ENCODE results near the gene BARD1.
"Not testable (repeated sequence)": the region's sequence is repeated elsewhere in the genome, so short reads cannot be mapped to it uniquely, and the experiment has no call there.

The BARD1 gene

DNA sequence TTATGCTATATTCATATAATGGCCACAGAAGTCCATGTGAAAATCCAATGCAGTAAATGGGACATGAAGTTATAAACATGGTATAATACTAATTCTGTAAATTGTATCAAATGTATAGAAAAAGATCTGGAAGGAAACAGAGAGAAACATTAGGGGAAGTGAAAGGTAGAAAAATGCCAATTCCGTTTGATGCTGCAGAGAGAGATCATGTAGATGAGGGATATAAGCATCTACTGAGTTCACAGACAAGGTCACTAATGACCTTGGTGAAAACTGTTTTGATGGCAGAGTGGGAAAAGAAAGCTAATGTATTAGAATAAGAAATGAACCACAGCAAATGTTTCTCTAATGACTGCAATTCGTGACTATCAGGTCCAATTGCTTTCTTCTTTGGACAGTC lies 56.0 kb downstream of the BARD1 start:
- DNase-seq = no peak

- no peak for DNase-seq
These were observed 59.0 kb downstream of the BARD1 start for GRCh38 chr2:214750529-214750928.

- DNase-seq = no peak
These were observed 61.5 kb downstream of the BARD1 start for GRCh38 chr2:214747992-214748391.

DNA sequence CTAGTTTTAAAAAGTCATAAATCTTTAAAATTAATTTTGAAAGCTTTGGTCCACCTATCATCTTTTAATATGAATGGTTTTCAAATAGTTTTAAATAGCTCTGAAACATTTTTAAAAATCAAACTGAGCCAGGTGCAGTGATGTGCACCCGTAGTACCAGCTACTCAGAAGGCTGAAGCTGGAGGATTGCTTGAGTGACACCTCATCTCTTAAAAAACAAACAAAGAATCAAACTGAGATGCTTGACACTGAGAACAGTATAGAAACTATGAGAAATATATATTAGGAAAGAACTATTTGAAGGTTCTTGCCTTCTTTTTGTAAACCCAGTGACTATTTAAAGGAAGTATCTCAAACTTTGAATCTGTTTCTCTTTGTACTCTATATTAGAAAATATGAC lies 67.4 kb downstream of the BARD1 start:
- DNase-seq = no peak

DNA sequence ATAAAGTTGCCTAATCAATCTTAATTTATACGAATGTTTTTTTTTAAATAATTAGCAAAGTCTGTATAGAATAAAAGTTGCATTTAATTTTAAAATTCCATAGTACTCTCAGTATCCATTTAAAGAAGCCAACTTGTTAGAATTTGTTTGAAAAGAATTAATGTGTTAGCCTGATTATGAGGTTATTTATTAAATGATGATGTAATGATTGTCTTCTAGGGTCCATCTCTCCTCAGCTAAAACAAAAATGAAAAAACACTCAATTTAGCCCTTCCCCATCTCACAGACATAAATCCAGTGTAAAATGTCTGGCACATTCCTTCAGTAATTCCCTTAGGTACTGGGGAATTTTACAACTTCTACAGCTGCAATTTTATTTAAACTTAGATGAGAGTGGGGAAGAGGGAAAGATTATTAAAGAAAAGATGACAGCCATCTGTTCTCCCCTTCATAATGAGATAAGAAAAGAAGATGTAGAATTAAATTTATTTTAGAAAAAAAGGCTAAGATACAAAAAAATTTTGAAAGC lies 68.6 kb downstream of the BARD1 start:
- DNase-seq = no peak

- DNase-seq = no peak
These were observed 72.3 kb downstream of the BARD1 start for GRCh38 chr2:214737188-214737587.

- DNase-seq = no peak
These were observed 78.6 kb downstream of the BARD1 start for GRCh38 chr2:214730800-214731407.

GRCh38 chr2:214730248-214730647 lies 79.2 kb downstream of the BARD1 start:
- DNase-seq = no peak

GRCh38 chr2:214724741-214725140 lies 84.7 kb downstream of the BARD1 start:
- no peak for DNase-seq

- DNase-seq = not testable (repeated sequence)
These were observed 91.6 kb downstream of the BARD1 start for GRCh38 chr2:214717837-214718236.

GRCh38 chr2:214716811-214717560 lies 92.5 kb downstream of the BARD1 start:
- no peak for DNase-seq

GRCh38 chr2:214715025-214715424 lies 94.5 kb downstream of the BARD1 start:
- DNase-seq = no peak

- DNase-seq = no peak
These were observed 96.2 kb downstream of the BARD1 start for GRCh38 chr2:214713080-214713830.

- DNase-seq = no peak
These were observed 98.8 kb downstream of the BARD1 start for GRCh38 chr2:214710729-214711128.

GRCh38 chr2:214706986-214707385 lies 102.5 kb downstream of the BARD1 start:
- no peak for DNase-seq

DNA sequence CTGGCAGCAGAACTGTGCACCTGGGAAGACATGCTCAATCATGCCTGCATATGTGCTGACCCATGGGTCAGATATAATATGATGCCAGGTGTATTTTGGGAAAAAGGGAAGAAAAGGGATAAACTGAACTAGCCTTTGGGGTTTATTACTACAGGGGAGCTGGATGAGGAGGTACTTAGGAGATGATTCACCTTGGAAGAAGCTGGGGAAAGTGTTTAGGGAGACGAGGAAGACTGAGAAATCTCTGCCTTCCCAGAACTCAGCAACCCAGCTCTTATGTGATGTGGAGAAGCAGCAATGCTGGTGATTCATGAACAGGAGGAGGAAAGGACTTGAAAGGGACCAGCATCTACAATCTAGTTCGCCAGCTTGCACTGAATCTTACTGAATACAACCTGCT lies 110.2 kb downstream of the BARD1 start:
- DNase-seq = no peak

DNA sequence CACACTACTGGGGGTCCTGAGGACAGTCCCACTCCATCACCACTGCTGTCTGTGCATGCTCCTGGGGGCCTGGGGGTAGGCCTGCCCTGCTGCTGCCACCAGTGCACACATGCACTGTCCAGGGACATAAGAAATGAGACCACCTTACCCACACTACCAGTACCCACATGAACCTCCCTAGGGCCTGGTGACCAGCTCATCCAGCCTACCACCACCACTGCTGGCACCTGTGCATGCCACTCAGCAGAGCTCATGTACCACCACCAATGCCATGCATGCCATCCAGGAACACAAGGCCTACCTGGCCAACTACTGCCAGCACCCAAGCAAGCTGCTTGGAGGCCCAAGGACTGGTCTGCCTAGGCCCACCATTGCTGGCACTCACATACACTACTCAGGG lies 112.8 kb downstream of the BARD1 start:
- DNase-seq = no peak

DNA sequence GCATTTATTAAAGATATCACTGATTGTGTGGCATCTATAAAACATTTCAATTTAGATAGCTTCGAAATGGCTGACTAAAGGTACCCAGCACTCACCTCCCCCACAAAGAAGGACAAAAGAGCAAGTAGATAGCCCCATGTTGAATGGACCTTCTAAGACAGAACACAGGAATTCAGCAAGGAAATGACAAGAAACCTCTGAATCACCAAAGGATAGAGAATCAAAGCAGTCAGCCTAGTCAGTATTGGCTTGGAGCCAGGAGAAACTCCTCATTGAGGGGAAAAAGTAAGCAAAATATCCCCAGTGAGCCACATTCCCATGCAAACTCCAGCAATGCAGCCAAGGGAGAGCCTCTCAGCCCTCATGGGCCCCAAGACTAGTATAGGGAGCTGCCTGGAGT lies 113.7 kb downstream of the BARD1 start:
- no peak for DNase-seq

DNA sequence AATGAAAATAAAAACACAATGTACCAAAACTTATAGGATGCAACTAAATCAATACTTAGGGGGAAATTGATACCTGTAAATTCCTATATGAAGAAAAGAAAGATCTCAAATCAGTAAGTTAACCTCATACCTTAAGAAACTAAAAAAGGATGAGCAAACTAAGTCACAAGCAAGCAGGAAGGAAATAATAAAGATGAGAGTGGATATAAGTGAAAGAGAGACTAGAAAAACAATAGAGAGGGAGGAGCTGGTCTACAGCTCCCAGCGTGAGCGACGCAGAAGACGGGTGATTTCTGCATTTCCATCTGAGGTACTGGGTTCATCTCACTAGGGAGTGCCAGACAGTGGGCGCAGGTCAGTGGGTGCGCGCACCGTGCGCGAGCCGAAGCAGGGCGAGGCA lies 125.9 kb downstream of the BARD1 start:
- not testable (repeated sequence) for DNase-seq

GRCh38 chr2:214679736-214680135 lies 129.7 kb downstream of the BARD1 start:
- no peak for DNase-seq

GRCh38 chr2:214676421-214677089 lies 132.9 kb downstream of the BARD1 start:
- no peak for DNase-seq

Data from activated CD4-positive, CD25-positive, alpha-beta regulatory T cell (primary cell).